Loucy (cell line): ENCODE data around the gene DLGAP1.

Experiments
- H2AFZ ChIP-seq: fragments of 200-600 bp; sonication (generic); 2 replicates; pipeline ENCODE4 v1.6.0; 2016; ENCODE audit warnings: antibody characterized with exemption, mild to moderate bottlenecking, low read length, moderate library complexity
- H3F3A ChIP-seq: fragments of 200-600 bp; 2 replicates; pipeline ENCODE4 v1.6.0; 2016; ENCODE audit warnings: antibody characterized with exemption, low read depth, mild to moderate bottlenecking
- H3K27me3 ChIP-seq: fragments of 200-600 bp; sonication (generic); 2 replicates; pipeline ENCODE4 v1.6.1; 2014; ENCODE audit warnings: low read length, mild to moderate bottlenecking; ENCODE audit not compliant: insufficient read depth, poor library complexity, severe bottlenecking
- H3K36me3 ChIP-seq: fragments of 200-600 bp; sonication (generic); 2 replicates; pipeline ENCODE4 v1.6.1; 2016; ENCODE audit warnings: low read length; ENCODE audit not compliant: insufficient read depth
- H3K4me1 ChIP-seq: fragments of 200-600 bp; sonication (generic); 2 replicates; pipeline ENCODE4 v1.5.1; 2014; ENCODE audit warnings: low read length, mild to moderate bottlenecking; ENCODE audit not compliant: insufficient read depth, poor library complexity, severe bottlenecking
- H3K4me2 ChIP-seq: fragments of 200-600 bp; sonication (generic); 2 replicates; pipeline ENCODE4 v1.6.0; 2014; ENCODE audit warnings: antibody characterized with exemption, low read length, low read depth, mild to moderate bottlenecking; ENCODE audit not compliant: poor library complexity, severe bottlenecking
- H3K4me3 ChIP-seq: fragments of 200-600 bp; sonication (generic); 2 replicates; pipeline ENCODE4 v1.5.1; 2014; ENCODE audit warnings: low read length, mild to moderate bottlenecking, mixed read lengths; ENCODE audit not compliant: poor library complexity, severe bottlenecking
- H3K79me2 ChIP-seq: fragments of 200-600 bp; sonication (generic); 2 replicates; pipeline ENCODE4 v1.6.1; 2014; ENCODE audit warnings: low read length; ENCODE audit not compliant: insufficient read depth
- H3K9ac ChIP-seq: fragments of 200-600 bp; sonication (generic); 2 replicates; pipeline ENCODE4 v1.6.0; 2014; ENCODE audit warnings: mild to moderate bottlenecking, low read depth, low read length, moderate library complexity; ENCODE audit not compliant: poor library complexity, severe bottlenecking
- H3K9me2 ChIP-seq: fragments of 200-600 bp; sonication (generic); replicated peaks from 2 replicates; pipeline ENCODE4 v1.6.1; 2016; ENCODE audit warnings: low read depth, low read length, mixed read lengths
- H3K9me3 ChIP-seq: fragments of 200-600 bp; sonication (generic); 2 replicates; pipeline ENCODE4 v1.6.1; 2014; ENCODE audit warnings: mild to moderate bottlenecking, antibody characterized with exemption, low read length, low read depth; ENCODE audit not compliant: insufficient read depth
- H4K20me1 ChIP-seq: fragments of 200-600 bp; sonication (generic); 2 replicates; pipeline ENCODE4 v1.6.0; 2014; ENCODE audit warnings: antibody characterized with exemption, low read length, mild to moderate bottlenecking; ENCODE audit not compliant: insufficient read depth, poor library complexity, severe bottlenecking
- EZH2phosphoT487 ChIP-seq: fragments of 200-600 bp; IDR thresholded peaks from 2 replicates; pipeline ENCODE4 v1.6.1; 2018; ENCODE audit warnings: antibody characterized with exemption, mild to moderate bottlenecking, moderate library complexity, borderline replicate concordance
- TF ChIP-seq, protein P1 (sequence below): fragments of 200-600 bp; sonication (generic); conservative IDR thresholded peaks from 2 replicates; pipeline ENCODE4 v1.5.1; 2014; ENCODE audit warnings: mild to moderate bottlenecking, antibody characterized with exemption, low read length

Gene DLGAP1

DNA sequence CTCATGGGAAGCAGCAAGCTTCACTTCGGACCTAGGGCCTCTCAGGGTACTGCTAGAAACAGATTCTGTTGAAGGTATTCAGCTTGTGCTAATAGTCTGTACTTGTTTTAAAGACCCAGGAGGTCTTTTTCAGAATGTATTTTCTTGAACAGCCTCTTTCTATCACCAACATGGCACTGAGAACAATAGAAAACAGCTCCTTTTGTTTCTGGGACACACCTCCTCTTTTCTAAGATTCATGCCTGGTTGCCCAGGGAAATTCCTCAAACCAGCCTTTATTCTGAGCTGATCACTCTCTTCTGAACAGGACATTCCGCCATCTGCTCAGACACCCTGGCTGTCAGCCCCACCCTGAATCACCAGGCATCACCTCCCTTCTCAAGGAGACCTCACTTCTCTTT is 615.5 kb downstream of the DLGAP1 start:
- H3F3A ChIP-seq = no peaks in the 10 kb centered on the region
- no peaks in the 10 kb centered on the region for H4K20me1 ChIP-seq
- no peaks in the 10 kb centered on the region for H3K9me3 ChIP-seq
- no peaks in the 10 kb centered on the region for H3K36me3 ChIP-seq
- H3K4me3 ChIP-seq = no peak overlapping the region
- no peaks in the 10 kb centered on the region for H3K27me3 ChIP-seq
- no peak overlapping the region for H2AFZ ChIP-seq
- H3K9me2 ChIP-seq = no peaks in the 10 kb centered on the region
- TF ChIP-seq, protein P1, sequence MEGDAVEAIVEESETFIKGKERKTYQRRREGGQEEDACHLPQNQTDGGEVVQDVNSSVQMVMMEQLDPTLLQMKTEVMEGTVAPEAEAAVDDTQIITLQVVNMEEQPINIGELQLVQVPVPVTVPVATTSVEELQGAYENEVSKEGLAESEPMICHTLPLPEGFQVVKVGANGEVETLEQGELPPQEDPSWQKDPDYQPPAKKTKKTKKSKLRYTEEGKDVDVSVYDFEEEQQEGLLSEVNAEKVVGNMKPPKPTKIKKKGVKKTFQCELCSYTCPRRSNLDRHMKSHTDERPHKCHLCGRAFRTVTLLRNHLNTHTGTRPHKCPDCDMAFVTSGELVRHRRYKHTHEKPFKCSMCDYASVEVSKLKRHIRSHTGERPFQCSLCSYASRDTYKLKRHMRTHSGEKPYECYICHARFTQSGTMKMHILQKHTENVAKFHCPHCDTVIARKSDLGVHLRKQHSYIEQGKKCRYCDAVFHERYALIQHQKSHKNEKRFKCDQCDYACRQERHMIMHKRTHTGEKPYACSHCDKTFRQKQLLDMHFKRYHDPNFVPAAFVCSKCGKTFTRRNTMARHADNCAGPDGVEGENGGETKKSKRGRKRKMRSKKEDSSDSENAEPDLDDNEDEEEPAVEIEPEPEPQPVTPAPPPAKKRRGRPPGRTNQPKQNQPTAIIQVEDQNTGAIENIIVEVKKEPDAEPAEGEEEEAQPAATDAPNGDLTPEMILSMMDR = no peak
- TF ChIP-seq EZH2phosphoT487 = no peak
- no peak overlapping the region for H3K4me2 ChIP-seq
- H3K79me2 ChIP-seq = no peaks in the 10 kb centered on the region
- H3K4me1 ChIP-seq = no peaks in the 10 kb centered on the region
- H3K9ac ChIP-seq = no peak overlapping the region

DNA sequence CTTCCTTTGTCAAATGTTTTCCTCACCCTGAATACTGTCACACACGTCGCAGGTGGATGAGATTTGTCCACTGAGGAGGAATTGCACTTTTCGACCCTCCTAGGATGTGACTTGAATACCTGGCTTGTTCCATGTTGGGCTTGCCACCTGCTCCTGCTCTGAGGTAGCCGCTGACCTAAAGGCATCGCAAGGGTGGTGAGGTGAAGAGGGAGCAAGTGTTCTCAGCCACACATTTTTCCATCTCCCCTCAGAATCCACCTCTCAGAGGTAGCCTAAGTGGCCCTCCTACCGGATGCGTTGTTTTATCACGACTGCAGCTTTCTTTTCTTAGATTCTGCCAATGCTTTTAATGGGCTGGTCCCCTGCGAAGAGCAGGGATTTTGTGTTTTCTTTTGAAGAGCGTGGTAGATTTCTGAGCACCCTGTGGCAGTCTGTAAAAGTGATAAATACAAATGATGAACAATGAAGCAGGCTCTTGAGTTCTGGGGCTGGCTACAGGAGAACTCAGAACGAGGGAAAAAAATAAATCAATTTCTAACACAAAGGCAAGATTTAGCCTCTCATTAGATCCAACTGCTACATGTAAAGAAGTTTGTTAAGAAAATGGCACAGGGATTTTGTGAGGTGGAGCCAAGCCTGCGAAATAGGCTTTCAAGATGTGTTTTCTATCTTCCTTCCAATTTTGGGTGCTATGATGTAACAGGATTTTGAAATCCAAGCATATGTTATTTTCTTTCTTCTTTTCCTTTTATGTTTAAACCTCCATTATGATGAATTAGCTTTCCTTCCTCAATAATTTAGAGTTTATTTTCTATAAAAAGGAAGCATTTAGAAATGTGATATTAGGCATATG is 618.4 kb downstream of the DLGAP1 start:
- H3K9me3 ChIP-seq = no peaks in the 10 kb centered on the region
- no peaks in the 10 kb centered on the region for H3F3A ChIP-seq
- H3K4me2 ChIP-seq = no peak overlapping the region
- H3K4me3 ChIP-seq = no peak overlapping the region
- no peaks in the 10 kb centered on the region for H3K27me3 ChIP-seq
- no peak overlapping the region for H2AFZ ChIP-seq
- no peaks in the 10 kb centered on the region for H3K4me1 ChIP-seq
- TF ChIP-seq EZH2phosphoT487 = no peak
- TF ChIP-seq, protein P1 = no peak
- no peaks in the 10 kb centered on the region for H3K9me2 ChIP-seq
- no peaks in the 10 kb centered on the region for H3K79me2 ChIP-seq
- no peaks in the 10 kb centered on the region for H4K20me1 ChIP-seq
- no peaks in the 10 kb centered on the region for H3K36me3 ChIP-seq
- no peak overlapping the region for H3K9ac ChIP-seq

DNA sequence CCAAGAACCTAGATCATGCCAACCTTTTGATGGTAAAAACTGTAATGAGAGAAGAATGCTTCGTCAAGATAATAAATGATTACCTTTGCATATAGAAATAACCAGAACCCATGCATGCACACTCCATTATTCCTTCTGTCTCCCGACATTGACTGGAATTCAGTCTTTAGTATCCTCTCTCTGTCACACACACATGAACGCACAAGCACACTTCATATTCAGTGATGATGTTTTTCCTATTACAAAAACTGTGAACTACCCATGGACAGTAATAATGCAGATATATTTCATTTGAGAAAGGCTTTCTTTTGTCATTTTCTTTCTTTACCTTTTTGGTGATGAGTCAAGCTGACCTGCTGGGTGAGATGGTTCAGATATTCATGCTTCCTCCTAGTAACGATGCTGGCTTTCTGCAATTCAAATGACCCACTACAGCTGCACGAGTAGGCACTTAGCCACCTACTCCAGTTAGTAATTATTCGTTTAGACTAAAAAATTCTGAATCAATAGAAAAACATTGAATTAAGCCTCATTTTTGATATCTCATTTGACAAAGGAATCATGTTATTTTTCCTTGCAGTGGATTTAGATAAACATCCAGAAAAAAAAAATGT is 623.0 kb downstream of the DLGAP1 start:
- Histone ChIP-seq H3K36me3 (no peaks in the 10 kb centered on the region), H3K4me1 (no peaks in the 10 kb centered on the region)

More for the DNA sequence above, 623.0 kb downstream of the DLGAP1 start:
- no peak overlapping the region for H3K4me2 ChIP-seq
- no peak overlapping the region for H2AFZ ChIP-seq
- H3K27me3 ChIP-seq = no peaks in the 10 kb centered on the region
- H3K9ac ChIP-seq = no peak overlapping the region
- H3K9me3 ChIP-seq = no peaks in the 10 kb centered on the region
- no peaks in the 10 kb centered on the region for H3F3A ChIP-seq
- H3K79me2 ChIP-seq = no peaks in the 10 kb centered on the region
- no peak overlapping the region for H3K4me3 ChIP-seq
- TF ChIP-seq, protein P1 = no peak
- no peak for TF ChIP-seq EZH2phosphoT487
- H4K20me1 ChIP-seq = no peaks in the 10 kb centered on the region
- H3K9me2 ChIP-seq = no peaks in the 10 kb centered on the region
